DLD1 (cell line): ENCODE measurements around the gene LRRC8B.
"Not testable (repeated sequence)": the region's sequence is repeated elsewhere in the genome, so short reads cannot be mapped to it uniquely, and the experiment has no call there.

Source experiments
- in situ Hi-C: cut with HindIII; loops from 2 replicates; pipeline ENCODE4 v1.10.0; 2017; ENCODE audit warnings: low sequenced_read_pairs

Gene LRRC8B

GRCh38 chr1:89578946-89579684 lies 54.5 kb downstream of the LRRC8B start:
- in situ Hi-C loops, result no loop called here

GRCh38 chr1:89580036-89580435 lies 55.4 kb downstream of the LRRC8B start:
- in situ Hi-C loops, result no loop called here

GRCh38 chr1:89581859-89582258 lies 57.2 kb downstream of the LRRC8B start:
- in situ Hi-C loops, result no loop called here

GRCh38 chr1:89582571-89582970 lies 57.9 kb downstream of the LRRC8B start:
- in situ Hi-C loops, result no loop called here

- in situ Hi-C loops, result no loop called here
Observed at GRCh38 chr1:89584211-89584610, 59.6 kb downstream of the LRRC8B start.

GRCh38 chr1:89584781-89585180 lies 60.2 kb downstream of the LRRC8B start:
- in situ Hi-C loops, result no loop called here

GRCh38 chr1:89587729-89588161 lies 63.1 kb downstream of the LRRC8B start:
- in situ Hi-C loops, result no loop called here

- in situ Hi-C loops, result no loop called here
Observed at GRCh38 chr1:89588480-89588879, 63.9 kb downstream of the LRRC8B start.

GRCh38 chr1:89589515-89589914 lies 64.9 kb downstream of the LRRC8B start:
- in situ Hi-C loops, result no loop called here

GRCh38 chr1:89590341-89591080 lies 65.9 kb downstream of the LRRC8B start:
- in situ Hi-C loops, result no loop called here

- in situ Hi-C loops, result not testable (repeated sequence)
Observed at GRCh38 chr1:89592861-89593302, 68.3 kb downstream of the LRRC8B start.

GRCh38 chr1:89594096-89594740 lies 69.6 kb downstream of the LRRC8B start:
- in situ Hi-C loops, result no loop called here

GRCh38 chr1:89596698-89597097 lies 72.1 kb downstream of the LRRC8B start:
- in situ Hi-C loops, result no loop called here

- in situ Hi-C loops, result no loop called here
Observed at GRCh38 chr1:89598450-89599331, 74.1 kb downstream of the LRRC8B start.

- in situ Hi-C loops, result no loop called here
Observed at GRCh38 chr1:89599332-89599630, 74.7 kb downstream of the LRRC8B start.

GRCh38 chr1:89600451-89601224 lies 76.0 kb downstream of the LRRC8B start:
- in situ Hi-C loops, result no loop called here

- in situ Hi-C loops, result no loop called here
Observed at GRCh38 chr1:89602871-89603404, 78.3 kb downstream of the LRRC8B start.

GRCh38 chr1:89603651-89604413 lies 79.2 kb downstream of the LRRC8B start:
- in situ Hi-C loops, result no loop called here

GRCh38 chr1:89604414-89604735 lies 79.7 kb downstream of the LRRC8B start:
- in situ Hi-C loops, result no loop called here
